GM12872 (cell line): ENCODE data around the gene CAMK2D.

Experiments
- CTCF ChIP-seq: IDR thresholded peaks from 3 replicates; pipeline ENCODE4 v1.5.1; 2011; ENCODE audit warnings: low read depth, mild to moderate bottlenecking, low read length, moderate library complexity; ENCODE audit not compliant: insufficient read depth

Gene CAMK2D

GRCh38 chr4:113547487-113548042 lies 214.0 kb downstream of the CAMK2D start:
- TF ChIP-seq CTCF = peak; percentile 96

GRCh38 chr4:113541933-113542332 lies 219.6 kb downstream of the CAMK2D start:
- TF ChIP-seq CTCF = no peak

GRCh38 chr4:113540859-113541258 lies 220.7 kb downstream of the CAMK2D start:
- no peak for TF ChIP-seq CTCF

- no peak for TF ChIP-seq CTCF
Measured at GRCh38 chr4:113539408-113539807, 222.1 kb downstream of the CAMK2D start.

- TF ChIP-seq CTCF = no peak
Measured at GRCh38 chr4:113537628-113538027, 223.9 kb downstream of the CAMK2D start.

GRCh38 chr4:113537203-113537602 lies 224.3 kb downstream of the CAMK2D start:
- no peak for TF ChIP-seq CTCF

- TF ChIP-seq CTCF = no peak
Measured at GRCh38 chr4:113534711-113535110, 226.8 kb downstream of the CAMK2D start.

- no peak for TF ChIP-seq CTCF
Measured at GRCh38 chr4:113531572-113531971, 230.0 kb downstream of the CAMK2D start.
